Activated CD4-positive, alpha-beta memory T cell treated with anti-CD3 and anti-CD28 coated beads, Interleukin-2, amount 10 ng/mL, durations not matched to agents 7 days and 5 days (primary cell): ENCODE measurements around the gene RAF1. TPM values are rescaled to one million over a fixed set of nuclear protein-coding genes. Genes with fewer than 3 reads are reported as not detected.
"Not testable (repeated sequence)": the region's sequence is repeated elsewhere in the genome, so short reads cannot be mapped to it uniquely, and the experiment has no call there.

Source experiments
- CTCF ChIA-PET: fragments of 350-600 bp; sonication (Branson Sonifier 250); formaldehyde crosslinking; loops from one replicate; lab custom pipeline; 2021; ENCODE audit warnings: antibody characterized with exemption, inconsistent platforms; lab: Charles Lee
- POLR2A ChIA-PET: fragments of 350-600 bp; sonication (Branson Sonifier 250); formaldehyde crosslinking; loops from one replicate; lab custom pipeline; 2021; ENCODE audit warnings: antibody characterized with exemption; lab: Charles Lee
- DNase-seq: peaks from one replicate; pipeline ENCODE4 v3.0.0-alpha.2; 2020
- H3K27ac Mint-ChIP-seq: one replicate; pipeline ENCODE4 v1.8.0; 2021; ENCODE audit warnings: mild to moderate bottlenecking, mixed read lengths
- H3K27me3 Mint-ChIP-seq: one replicate; pipeline ENCODE4 v1.8.0; 2021; ENCODE audit warnings: mixed read lengths
- H3K36me3 Mint-ChIP-seq: one replicate; pipeline ENCODE4 v1.8.0; 2021; ENCODE audit warnings: low read depth, mixed read lengths
- H3K4me1 Mint-ChIP-seq: one replicate; pipeline ENCODE4 v1.8.0; 2021; ENCODE audit warnings: mixed read lengths
- H3K4me3 Mint-ChIP-seq: one replicate; pipeline ENCODE4 v1.8.0; 2021; ENCODE audit warnings: mild to moderate bottlenecking, mixed read lengths
- H3K9me3 Mint-ChIP-seq: one replicate; pipeline ENCODE4 v1.8.0; 2021; ENCODE audit warnings: mixed read lengths
- total RNA-seq, 2 experiments: library from RNA; stranded (reverse); gene quantifications; one replicate each; pipeline ENCODE4 v1.2.3, GENCODE V29; 2021

The RAF1 gene
- total RNA-seq, 2 experiments from 2014 or later, result 83.2 to 86.0 TPM

GRCh38 chr3:12695112-12695511 lies 31.2 kb upstream of the RAF1 start:
- no peaks in the 10 kb centered on the region for H3K36me3 Mint-ChIP-seq
- ChIA-PET POLR2A (no interaction called here), CTCF (interaction anchor here (0.6 to 1.6 kb wide), 3 partner anchors 26 to 146 kb away, joined by 3 to 5 read pairs (median 5); partner anchors contain the start of gene RPL32)
- H3K27ac Mint-ChIP-seq, result no peak overlapping the region
- H3K4me1 Mint-ChIP-seq, result no peaks in the 10 kb centered on the region
- no peak overlapping the region for H3K4me3 Mint-ChIP-seq
- H3K27me3 Mint-ChIP-seq, result peaks cover 2% of the 10 kb centered on the region
- no peak for DNase-seq
- H3K9me3 Mint-ChIP-seq, result no peaks in the 10 kb centered on the region

GRCh38 chr3:12692444-12692843 lies 28.5 kb upstream of the RAF1 start:
- Mint-ChIP-seq H3K4me1 (no peaks in the 10 kb centered on the region), H3K36me3 (no peaks in the 10 kb centered on the region), H3K27ac (no peak overlapping the region), H3K4me3 (no peak overlapping the region), H3K27me3 (peaks cover 2% of the 10 kb centered on the region), H3K9me3 (no peaks in the 10 kb centered on the region)
- DNase-seq, result no peak
- ChIA-PET CTCF (no interaction called here), POLR2A (no interaction called here)

DNA sequence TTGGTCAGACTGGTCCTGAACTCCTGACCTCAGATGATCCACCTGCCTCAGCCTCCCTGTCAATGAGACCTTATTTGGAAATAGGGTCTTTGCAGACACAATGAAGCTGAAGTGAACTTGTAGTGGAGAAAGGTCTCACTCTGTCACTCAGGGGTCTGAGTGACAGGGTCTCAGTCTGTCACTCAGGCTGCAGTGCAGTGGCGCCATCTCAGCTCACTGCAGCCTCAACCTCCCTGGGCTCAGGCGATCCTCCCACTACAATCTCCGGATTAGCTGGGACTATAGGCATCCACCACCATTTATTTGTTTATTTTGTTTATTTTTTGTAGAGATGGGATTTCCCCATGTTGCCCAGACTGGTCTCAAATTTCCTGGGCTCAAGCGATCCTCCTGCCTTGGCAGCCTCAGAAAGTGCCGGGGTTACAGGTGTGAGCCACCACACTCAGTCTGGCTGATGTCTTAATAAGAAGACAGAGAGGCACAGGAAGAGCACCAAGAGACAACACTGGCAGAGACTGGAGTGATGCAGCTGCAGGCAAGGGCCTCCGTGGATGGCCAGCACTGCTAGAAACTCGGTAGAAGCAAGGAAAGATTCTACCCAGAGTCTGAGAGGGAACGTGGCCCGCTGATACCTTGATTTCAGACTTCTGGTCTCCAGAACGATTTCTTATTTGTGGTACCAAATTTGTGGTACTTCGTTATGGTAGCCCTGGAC lies 26.2 kb upstream of the RAF1 start:
- no peaks in the 10 kb centered on the region for H3K4me1 Mint-ChIP-seq
- H3K27ac Mint-ChIP-seq, result no peak overlapping the region
- POLR2A ChIA-PET, result no interaction called here
- H3K27me3 Mint-ChIP-seq, result peaks cover 2% of the 10 kb centered on the region
- no peaks in the 10 kb centered on the region for H3K36me3 Mint-ChIP-seq
- H3K4me3 Mint-ChIP-seq, result no peak overlapping the region
- no peaks in the 10 kb centered on the region for H3K9me3 Mint-ChIP-seq
- DNase-seq, result no peak
- CTCF ChIA-PET, result no interaction called here

DNA sequence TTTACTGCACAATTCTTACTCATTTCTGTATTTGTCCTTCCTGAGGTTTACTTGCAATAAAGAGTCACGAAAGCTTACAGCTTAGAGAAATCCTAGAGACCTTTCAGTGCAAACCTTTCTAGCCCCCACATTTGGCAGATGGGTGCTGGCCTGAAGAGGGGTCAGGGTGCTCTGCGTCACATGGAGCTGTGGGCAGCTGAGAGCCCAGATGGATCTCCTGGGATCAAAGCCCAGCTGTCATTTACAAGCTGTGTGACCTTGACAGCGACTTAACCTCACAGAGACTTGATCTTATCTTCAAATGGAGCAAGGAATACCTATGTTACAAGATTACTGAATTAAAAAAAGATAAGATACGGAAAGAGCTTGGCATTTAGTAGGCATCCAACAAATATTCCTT lies 24.0 kb upstream of the RAF1 start:
- no peaks in the 10 kb centered on the region for H3K27me3 Mint-ChIP-seq
- CTCF ChIA-PET, result interaction anchor here (1.5 kb wide), 1 partner anchor 18 kb away, joined by 4 read pairs; no protein-coding TSS in a partner anchor
- no peaks in the 10 kb centered on the region for H3K4me1 Mint-ChIP-seq
- H3K36me3 Mint-ChIP-seq, result no peaks in the 10 kb centered on the region
- no peaks in the 10 kb centered on the region for H3K9me3 Mint-ChIP-seq
- H3K27ac Mint-ChIP-seq, result no peak overlapping the region
- no peak overlapping the region for H3K4me3 Mint-ChIP-seq
- no peak for DNase-seq
- POLR2A ChIA-PET, result no interaction called here

GRCh38 chr3:12686096-12686495 lies 22.2 kb upstream of the RAF1 start:
- POLR2A ChIA-PET, result no interaction called here
- CTCF ChIA-PET, result no interaction called here
- no peaks in the 10 kb centered on the region for H3K9me3 Mint-ChIP-seq

DNA sequence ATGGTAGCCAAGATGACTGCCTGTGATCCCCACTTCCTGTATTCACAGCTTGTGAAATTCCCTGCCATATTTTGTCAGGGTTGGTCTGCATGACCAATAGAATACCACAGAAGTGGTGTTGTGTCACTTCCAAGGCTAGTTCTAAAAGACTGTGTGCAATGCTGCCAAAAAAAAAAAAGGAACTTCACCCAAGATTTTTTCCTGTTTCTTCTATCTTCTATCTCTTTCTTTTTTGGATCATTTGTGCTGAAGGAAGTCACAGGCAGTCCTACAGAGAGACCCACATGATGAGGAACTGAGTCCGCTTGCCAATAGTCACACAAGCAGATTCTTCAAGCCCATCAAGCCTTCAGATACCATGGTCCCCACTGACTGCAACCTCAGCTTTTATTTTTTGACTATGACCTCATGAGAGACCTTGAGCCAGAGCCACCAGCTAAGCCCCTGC lies 18.1 kb upstream of the RAF1 start:
- CTCF ChIA-PET, result no interaction called here
- no peaks in the 10 kb centered on the region for H3K9me3 Mint-ChIP-seq
- no peak overlapping the region for H3K4me3 Mint-ChIP-seq
- DNase-seq, result no peak
- H3K36me3 Mint-ChIP-seq, result no peaks in the 10 kb centered on the region
- peaks cover 5% of the 10 kb centered on the region for H3K4me1 Mint-ChIP-seq
- H3K27me3 Mint-ChIP-seq, result no peaks in the 10 kb centered on the region
- no peak overlapping the region for H3K27ac Mint-ChIP-seq
- POLR2A ChIA-PET, result no interaction called here

More at GRCh38 chr3:12686096-12686495, 22.2 kb upstream of the RAF1 start:
- no peaks in the 10 kb centered on the region for H3K27me3 Mint-ChIP-seq
- no peak for DNase-seq
- no peak overlapping the region for H3K27ac Mint-ChIP-seq
- peaks cover 5% of the 10 kb centered on the region for H3K4me1 Mint-ChIP-seq
- no peaks in the 10 kb centered on the region for H3K36me3 Mint-ChIP-seq
- no peak overlapping the region for H3K4me3 Mint-ChIP-seq

DNA sequence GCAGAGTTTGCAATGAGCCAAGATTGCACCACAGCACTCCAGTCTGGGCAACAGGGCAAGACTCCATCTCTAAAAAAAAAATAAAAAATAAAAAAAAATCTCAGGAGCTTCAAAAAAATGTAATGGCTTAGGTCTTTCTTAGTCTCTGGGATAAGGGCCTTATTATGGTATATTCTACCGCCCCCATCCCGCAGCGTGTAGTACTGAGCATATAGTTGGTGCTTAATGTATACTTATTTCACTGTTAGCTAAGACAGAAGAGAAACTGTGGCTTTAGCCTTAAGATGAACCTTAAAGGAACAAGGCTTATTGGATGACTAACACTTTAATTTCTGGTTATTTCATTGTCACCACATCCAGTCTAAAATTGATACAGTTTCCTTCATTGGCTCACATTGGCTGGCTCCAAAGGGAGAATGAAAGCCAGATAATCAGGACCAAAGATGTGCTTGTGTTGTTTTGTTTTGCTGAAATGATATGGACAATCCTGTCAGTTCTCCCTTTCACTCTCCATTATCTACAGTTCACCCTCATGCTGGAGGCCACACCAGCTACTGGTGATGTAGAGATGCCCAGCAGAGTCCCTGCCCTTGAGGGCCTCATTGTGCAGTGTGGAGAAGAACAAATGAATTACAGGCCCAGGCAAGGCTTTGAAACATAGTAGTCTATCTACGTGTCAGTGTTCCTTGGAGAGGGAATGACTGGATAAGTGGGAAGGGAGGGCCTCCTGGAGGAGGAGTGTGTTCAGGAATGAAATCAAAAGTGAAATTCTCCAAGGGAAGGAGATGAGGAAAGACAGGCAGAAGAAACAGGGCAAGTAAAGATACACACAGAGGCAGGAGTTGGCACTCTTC lies 17.4 kb upstream of the RAF1 start:
- ChIA-PET CTCF (no interaction called here), POLR2A (no interaction called here)
- Mint-ChIP-seq H3K27me3 (no peaks in the 10 kb centered on the region), H3K4me3 (no peak overlapping the region), H3K4me1 (peaks cover 5% of the 10 kb centered on the region), H3K9me3 (no peaks in the 10 kb centered on the region), H3K27ac (no peak overlapping the region), H3K36me3 (no peaks in the 10 kb centered on the region)
- DNase-seq, result no peak

- Mint-ChIP-seq H3K36me3 (no peaks in the 10 kb centered on the region), H3K4me1 (peaks cover 5% of the 10 kb centered on the region), H3K27me3 (no peaks in the 10 kb centered on the region), H3K4me3 (no peak overlapping the region), H3K27ac (no peak overlapping the region), H3K9me3 (no peaks in the 10 kb centered on the region)
- no peak for DNase-seq
- ChIA-PET POLR2A (no interaction called here), CTCF (no interaction called here)
These were observed 15.6 kb upstream of the RAF1 start for GRCh38 chr3:12679468-12679867.

DNA sequence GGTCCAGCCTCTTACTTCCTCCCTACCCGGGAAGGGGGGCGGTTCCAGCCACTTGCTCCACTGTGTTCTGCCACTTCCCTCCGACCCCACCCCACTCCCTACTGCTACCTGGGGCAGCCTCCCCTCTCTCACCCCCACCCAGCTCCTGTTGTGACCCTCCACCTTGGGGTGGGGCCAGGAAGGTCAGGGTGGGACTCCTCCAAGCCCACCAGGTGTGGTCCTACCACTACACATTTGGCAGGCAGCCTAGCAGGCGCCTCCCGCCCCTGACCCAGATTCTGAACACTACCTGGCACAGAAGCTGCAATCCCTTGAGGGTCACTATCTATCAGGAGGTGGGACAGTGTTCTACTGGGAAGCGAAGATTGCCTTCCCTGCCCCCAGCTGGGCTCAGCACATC lies 13.7 kb upstream of the RAF1 start:
- Mint-ChIP-seq H3K36me3 (no peaks in the 10 kb centered on the region), H3K27ac (no peak overlapping the region), H3K27me3 (no peaks in the 10 kb centered on the region), H3K4me3 (no peak overlapping the region), H3K9me3 (no peaks in the 10 kb centered on the region), H3K4me1 (peaks cover 5% of the 10 kb centered on the region)
- no peak for DNase-seq
- ChIA-PET POLR2A (interaction anchor here (2.0 kb wide), 1 partner anchor 13 kb away, joined by 10 read pairs; the partner anchor contains the start of gene RAF1), CTCF (no interaction called here)

- no peaks in the 10 kb centered on the region for H3K27me3 Mint-ChIP-seq
- no peaks in the 10 kb centered on the region for H3K9me3 Mint-ChIP-seq
- ChIA-PET POLR2A (no interaction called here), CTCF (no interaction called here)
- H3K36me3 Mint-ChIP-seq, result no peaks in the 10 kb centered on the region
- no peaks in the 10 kb centered on the region for H3K4me1 Mint-ChIP-seq
- H3K27ac Mint-ChIP-seq, result no peak overlapping the region
- DNase-seq, result no peak
- no peak overlapping the region for H3K4me3 Mint-ChIP-seq
These were observed 11.3 kb upstream of the RAF1 start for GRCh38 chr3:12675115-12675810.

DNA sequence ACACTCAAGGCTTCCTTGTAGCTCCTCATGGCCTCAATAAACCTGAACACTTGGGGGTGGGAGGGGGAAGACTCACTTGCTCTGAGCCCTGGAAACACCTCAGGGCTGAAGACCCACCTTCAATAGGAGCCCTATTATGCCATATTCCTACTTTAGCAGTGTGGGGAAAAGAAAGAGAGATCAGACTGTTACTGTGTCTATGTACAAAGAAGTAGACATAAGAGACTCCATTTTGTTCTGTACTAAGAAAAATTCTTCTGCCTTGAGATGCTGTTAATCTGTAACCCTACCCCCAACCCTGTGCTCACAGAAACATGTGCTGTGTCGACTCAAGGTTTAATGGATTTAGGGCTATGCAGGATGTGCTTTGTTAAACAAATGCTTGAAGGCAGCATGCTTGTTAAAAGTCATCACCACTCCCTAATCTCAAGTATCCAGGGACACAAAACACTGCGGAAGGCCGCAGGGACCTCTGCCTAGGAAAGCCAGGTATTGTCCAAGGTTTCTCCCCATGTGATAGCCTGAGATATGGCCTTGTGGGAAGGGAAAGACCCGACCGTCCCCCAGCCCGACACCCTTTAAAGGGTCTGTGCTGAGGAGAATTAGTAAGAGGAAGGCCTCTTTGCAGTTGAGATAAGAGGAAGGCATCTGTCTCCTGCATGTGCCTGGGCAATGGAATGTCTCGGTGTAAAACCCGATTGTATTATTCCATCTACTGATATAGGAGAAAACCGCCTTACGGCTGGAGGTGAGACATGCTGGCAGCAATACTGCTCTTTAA lies 10.2 kb upstream of the RAF1 start:
- H3K36me3 Mint-ChIP-seq, DNase-seq, POLR2A ChIA-PET, H3K27ac Mint-ChIP-seq, CTCF ChIA-PET, H3K27me3 Mint-ChIP-seq, H3K4me1 Mint-ChIP-seq, H3K9me3 Mint-ChIP-seq, H3K4me3 Mint-ChIP-seq: not testable (repeated sequence)

DNA sequence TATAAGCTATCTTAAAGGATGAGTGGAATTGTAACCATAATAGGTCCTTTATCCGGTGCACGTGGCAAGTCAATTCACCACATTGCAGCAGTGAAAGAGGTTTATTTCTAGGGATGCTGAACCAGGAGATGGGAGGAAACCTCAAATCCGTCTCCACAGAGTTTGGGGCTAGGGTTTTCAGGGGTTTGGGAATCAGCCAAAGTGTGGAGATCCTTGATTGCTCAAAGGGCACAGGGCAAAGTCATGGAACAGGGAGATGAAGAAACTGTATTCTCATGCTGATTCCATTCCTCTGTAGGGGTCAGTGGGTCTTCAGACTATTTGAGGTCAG lies 7.2 kb upstream of the RAF1 start:
- Mint-ChIP-seq H3K9me3 (no peaks in the 10 kb centered on the region), H3K36me3 (no peaks in the 10 kb centered on the region), H3K27ac (no peak overlapping the region), H3K4me3 (no peak overlapping the region), H3K4me1 (no peaks in the 10 kb centered on the region), H3K27me3 (no peaks in the 10 kb centered on the region)
- POLR2A ChIA-PET, result no interaction called here
- CTCF ChIA-PET, result no interaction called here
- DNase-seq, result no peak
